Measurements from ENCODE around the gene CARD11.

Gene CARD11

DNA sequence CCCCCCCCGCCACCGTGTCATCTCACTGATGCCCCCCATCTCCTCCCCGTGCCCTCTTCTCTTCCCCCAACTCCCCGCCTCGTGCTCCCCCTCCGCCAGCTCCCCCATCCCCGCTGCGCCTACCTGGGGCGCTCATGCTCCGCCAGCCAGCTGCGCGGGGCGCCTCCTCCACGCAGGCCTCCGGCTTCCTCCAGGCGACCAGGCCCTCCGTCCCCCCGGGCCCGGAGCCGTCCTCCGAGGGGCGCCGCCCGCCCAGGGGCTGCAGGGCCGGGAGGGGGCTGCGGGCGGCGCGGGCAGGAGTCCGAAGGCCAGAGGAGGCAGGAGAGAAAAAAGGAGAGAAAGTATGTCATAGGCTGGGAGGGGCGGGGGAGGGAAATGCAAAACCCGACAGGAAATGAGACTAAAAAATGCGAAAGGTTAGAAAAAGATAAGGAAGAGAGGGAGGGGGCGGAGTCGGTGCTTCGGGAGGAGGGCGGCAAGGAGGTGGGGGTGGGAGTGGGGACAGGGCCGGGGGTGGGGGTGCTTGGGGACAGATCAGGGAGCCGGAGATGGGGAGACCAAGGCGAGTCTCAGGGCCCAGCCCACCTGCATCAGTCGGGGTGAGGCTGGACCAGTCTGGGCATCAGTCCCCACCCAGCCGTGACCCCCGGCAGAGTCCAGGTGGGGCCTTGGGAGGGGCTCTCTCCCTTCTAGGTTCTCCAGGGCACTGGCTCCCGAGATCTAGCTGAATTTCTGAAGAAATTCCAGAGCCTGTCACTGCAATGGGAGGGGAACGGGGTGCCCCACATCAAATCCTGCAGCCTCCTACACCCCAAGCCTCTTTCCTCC lies at the start of gene CARD11:
TSS of gene CARD11 (minus strand) at position 324 of the 828 bp plus-strand sequence. CDS start 85,361 bp downstream, outside the sequence.
- DNase-seq (ENCODE audit: low read depth, low spot score) = no peak

DNA sequence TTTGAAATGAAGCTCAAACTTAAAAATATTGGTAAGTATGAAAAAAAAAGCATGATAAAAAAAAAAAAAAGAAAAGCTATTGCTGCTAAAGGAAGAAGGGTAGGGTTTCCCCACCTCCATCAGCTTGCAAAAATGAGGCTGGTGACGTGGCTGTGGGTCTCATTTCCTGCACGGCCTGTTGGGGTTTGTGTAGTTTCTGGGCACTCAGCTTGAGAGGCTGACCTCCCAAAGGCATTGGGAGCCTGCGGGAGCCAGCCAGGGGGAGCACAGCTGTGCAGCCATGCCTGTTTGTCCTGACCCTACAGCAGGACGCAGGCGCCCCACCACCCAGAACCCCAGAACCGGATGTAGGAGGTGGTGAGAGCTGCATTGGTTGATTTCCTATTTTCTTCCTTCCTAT lies 48.8 kb upstream of the CARD11 start:
- DNase-seq (ENCODE audit: low read depth, low spot score) = peak; percentile 6

DNA sequence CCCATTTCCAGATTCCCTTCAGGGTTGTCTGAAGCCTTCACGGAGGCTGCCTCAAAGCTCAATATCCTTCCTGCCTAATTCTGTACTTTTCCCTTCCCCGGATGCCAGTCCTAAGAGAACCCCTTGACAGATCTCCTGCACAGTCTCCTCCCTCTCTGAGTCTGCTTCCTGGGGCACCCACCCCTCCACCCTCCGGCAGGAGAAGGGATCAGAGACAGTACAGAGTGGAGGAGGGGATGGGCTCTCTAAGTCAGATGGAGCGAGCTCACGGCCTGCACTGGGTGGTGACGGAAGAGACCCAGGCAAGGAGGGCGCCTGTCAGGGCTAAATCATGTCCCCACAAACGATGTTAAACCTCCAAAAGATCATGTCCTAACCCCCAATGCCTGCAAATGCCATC lies 48.0 kb upstream of the CARD11 start:
- no peak for DNase-seq (ENCODE audit: low read depth, low spot score)

DNA sequence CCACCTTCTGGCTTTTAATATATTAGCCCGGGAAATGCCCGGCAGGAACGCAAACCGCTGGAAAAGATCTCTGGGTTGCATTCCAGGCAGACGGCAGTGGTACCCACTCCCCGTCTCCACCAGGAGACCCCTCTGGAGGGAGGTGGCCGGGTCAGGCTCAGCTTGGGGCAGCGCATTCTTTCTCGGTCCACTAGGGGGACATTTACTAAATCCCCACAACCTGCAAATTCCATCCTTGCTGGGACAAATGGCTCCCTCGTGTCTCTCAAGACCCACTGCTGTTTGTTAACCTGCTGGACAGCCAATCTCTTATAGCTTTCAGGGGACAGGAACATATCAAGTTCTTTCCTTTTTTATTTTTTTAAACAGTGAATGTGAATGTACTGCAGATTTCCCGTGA lies 45.8 kb upstream of the CARD11 start:
- no peak for DNase-seq (ENCODE audit: low read depth, low spot score)

DNA sequence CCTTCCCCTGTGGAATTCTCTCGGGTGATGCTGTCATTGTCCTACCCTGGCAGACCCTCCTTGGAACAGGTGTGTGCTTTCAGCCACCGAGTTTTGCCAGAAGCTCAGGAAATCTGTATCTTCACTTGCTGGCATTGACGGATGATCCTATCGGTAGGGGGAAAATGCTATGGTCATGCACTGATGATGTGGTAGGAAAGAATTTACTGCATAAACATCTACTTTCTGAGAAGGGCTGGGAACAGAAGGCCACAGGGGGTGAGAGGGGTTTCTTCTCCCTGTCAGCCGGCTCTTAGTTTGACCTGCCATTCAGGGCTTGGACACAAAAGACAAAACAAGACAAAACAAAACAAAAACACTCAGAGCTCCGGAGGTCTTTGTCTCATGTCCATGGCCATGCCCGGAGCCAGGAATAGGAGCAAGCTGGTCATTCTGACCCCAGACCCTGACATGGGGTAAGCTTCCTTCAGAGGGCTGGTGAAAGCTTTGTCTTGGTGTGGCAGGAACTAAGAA lies 43.6 kb upstream of the CARD11 start:
- DNase-seq (ENCODE audit: low read depth, low spot score) = peak; percentile 6

DNA sequence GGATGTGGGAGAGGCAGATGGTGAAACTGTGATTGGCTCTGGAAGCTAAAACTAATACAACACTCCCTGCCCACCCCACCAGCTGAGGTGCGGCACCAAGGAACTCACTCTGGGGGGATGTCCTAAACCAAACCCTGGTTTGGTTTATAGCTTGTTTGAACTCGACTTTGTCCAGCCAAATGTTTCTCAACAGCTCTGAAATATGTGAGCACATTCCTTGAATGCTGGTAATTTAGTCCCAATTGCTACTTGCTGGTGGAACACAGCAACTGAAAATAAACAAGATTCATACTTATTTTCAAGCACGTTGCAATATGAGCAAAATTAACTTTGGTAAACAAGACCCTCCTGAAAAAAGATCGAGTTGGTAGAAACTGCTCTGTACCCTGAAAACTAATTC lies 39.7 kb upstream of the CARD11 start:
- DNase-seq (ENCODE audit: low read depth, low spot score) = no peak

DNA sequence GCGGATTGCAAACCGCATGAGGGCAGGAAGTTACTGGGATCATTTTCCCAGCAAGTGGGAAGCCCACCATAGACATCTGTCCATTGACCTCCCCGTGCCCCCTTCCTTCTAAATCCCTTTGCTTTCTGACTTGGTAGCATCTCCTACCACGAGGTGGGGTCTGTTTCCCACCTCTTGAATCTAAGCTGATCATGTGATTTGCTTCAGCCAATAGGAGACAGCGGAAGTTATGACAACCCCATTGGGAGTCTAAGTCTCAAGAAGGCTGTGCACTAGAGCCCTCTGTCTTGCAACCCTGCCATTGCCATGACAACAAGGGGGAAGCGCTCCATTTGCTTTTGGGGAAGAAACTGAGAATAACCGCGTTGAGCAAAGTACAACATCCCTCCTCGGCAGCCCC lies 39.2 kb upstream of the CARD11 start:
- no peak for DNase-seq (ENCODE audit: low read depth, low spot score)

DNA sequence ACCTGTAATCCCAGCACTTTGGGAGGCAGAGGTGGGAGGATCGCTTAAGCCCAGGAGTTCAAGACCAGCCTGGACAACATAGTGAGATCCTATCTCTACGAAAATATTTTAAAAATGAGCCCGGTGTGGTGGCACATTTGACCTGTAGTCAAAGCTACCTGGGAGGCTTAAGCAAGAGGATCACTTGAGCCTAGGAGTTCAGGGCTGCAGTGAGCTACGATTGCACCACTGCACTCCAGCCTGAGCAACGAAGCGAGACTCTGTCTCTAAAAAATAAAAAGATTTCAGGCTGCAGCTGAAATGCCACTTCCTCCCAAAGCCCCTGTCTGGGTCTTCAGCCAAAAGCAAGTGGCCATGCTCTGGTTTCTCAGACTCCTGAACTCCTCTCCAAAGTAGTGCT lies 38.7 kb upstream of the CARD11 start:
- no peak for DNase-seq (ENCODE audit: low read depth, low spot score)

DNA sequence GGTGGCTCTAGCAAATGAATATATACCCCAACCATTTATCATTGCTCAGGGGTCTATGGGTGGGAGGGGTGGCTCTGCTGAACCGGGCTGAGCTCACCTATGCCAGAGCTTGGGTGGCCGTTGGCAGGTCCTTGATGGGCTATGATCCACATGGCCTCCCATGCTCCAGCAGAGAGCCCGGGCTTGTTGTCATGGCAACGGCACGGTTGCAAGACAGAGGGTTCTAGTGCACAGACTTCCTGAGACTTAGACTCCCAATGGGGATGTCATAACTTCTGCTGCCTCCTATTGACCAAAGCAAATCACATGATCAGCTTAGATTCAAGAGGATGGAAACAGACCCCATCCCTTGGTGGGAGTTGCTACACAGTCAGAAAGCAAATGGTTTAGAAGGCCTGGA lies 36.4 kb upstream of the CARD11 start:
- DNase-seq (ENCODE audit: low read depth, low spot score) = no peak

DNA sequence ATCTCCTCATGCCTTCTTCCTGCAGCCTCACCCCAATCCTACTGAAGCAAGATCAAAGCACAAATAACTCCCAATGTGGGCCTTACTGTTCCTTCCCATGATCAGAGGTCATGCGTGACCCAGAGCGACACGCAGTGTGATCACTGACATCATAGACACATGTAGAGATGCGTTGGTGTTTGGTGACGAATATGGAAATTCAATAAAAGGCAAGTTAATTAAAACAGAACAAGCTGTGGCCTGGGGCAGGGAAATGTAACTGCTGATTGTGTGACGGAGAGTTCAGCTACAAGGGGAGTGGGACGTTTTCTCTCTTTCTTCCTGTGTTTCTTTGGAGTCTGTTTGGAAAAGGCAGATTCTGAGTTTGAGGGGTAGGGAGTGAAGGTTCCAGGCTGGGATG lies 34.8 kb upstream of the CARD11 start:
- DNase-seq (ENCODE audit: low read depth, low spot score) = no peak

DNA sequence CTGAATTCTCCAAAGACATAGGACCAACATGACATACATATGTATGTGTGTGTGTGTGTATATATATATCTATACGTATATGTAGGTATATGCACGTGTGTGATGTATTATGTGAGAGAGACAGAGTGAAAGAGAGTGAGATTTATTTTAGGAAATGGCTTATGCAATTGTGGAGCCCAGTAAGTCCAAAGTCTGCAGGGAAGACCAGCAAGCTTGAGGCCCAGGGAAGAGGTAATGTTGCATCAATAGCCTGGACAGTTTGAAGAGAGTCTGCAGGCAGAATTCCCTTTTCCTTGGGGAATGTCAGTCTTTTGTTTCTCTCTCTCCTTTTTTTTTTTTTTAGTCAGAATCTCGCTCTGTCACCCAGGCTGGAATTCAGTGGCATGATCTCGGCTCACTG lies 33.0 kb upstream of the CARD11 start:
- no peak for DNase-seq (ENCODE audit: low read depth, low spot score)

DNA sequence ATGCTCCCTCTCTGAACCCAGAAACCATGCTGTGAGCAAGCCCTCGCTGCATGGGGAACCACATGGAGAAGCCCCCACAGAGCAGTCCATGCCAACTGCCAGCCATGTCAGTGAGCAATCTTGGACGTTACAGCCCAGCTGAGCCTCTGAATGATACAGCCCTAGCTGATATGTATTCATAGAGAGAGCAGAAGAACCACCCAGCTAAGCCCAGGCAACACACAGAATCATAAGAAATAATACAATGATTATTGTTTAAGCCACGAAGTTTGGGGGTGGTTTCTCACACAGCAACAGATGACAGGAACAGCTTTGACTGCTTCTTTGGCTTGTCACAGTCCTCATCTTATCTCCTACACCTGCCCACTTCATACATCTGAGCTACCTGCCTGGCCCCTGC lies 32.5 kb upstream of the CARD11 start:
- DNase-seq (ENCODE audit: low read depth, low spot score) = no peak

DNA sequence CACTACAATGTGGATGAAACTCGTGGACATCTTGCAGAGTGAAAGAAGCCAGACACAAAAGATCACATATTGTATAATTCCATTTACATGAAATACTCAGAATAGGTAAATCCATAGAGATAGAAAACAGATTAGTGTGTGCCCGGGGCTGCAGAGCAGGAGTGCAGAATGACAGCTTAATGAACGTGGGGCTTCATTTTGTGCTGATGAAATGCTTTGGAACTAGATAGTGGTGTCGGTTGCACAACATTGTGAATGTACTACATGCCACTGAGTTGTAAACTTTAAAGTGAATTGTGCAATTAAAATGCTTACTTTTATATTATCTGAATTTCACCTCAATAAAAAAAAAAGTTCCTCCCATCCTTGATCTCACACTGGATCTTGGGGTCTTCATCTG lies 31.8 kb upstream of the CARD11 start:
- DNase-seq (ENCODE audit: low read depth, low spot score) = no peak

DNA sequence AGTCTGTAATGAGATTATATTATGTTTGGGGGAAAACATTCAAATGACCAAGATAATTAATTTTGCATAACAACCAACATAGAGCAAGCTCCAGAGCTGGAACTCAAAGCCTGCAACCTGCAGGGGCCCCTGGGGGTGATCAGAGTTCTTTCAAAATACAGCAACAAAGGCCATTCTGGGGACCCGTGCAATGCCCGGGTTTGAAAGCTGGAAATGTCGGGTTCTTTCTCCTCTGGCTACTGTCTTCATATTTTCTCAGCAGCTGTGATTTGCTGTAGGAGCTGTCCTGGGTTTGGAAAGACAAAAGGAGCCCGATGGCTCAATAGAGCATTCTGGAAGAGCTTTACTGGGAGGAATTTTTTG lies 30.8 kb upstream of the CARD11 start:
- DNase-seq (ENCODE audit: low read depth, low spot score) = no peak

DNA sequence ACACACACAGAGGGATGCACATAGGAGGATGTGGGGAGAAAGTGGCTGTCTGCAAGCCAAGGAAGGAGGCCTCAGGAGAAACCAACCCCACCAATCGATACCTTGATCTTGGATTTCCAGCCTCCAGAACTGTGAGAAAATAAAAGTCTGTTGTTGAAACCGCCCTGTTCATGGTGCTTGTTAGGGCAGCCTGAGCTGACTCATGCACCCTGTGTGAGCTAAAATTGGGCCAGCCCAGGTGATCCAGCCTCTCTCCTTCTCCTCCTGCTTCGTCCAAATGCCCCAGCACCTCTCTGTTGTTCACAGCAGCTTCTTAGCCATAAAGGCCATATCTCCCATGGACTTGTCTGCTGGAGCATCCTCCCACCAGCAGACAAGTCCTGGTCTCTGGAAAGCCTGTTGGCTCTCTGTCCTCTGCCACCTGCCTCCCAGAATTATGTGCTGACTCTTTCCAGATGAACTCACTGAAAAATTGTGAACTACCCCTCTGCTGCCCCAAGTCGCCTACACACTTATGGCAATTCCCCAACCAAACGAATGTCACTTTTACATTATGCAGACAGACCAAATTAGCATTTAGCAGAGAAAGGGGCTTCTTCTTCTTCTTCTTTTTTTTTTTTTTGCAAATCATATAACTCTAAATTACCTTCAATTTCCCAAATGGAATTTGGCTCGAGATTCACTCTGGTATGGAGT lies 30.2 kb upstream of the CARD11 start:
- DNase-seq (ENCODE audit: low read depth, low spot score) = no peak

DNA sequence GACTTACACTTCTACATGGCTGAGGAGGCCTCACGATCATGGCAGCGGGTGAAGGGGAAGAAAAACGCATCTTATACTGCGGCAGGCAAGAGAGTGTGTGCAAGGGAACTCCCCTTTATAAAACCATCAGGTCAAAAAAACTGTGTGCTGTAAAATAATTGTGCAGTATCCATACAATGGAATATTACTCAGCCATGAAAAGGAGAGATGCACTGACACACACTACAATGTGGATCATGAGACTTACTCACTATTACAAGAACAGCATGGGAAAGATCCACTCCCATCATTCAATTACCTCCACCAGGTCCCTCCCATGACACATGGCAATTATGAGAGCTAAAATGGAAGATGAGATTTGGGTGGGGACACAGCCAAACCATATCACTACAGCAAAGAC lies 27.2 kb upstream of the CARD11 start:
- no peak for DNase-seq (ENCODE audit: low read depth, low spot score)

DNA sequence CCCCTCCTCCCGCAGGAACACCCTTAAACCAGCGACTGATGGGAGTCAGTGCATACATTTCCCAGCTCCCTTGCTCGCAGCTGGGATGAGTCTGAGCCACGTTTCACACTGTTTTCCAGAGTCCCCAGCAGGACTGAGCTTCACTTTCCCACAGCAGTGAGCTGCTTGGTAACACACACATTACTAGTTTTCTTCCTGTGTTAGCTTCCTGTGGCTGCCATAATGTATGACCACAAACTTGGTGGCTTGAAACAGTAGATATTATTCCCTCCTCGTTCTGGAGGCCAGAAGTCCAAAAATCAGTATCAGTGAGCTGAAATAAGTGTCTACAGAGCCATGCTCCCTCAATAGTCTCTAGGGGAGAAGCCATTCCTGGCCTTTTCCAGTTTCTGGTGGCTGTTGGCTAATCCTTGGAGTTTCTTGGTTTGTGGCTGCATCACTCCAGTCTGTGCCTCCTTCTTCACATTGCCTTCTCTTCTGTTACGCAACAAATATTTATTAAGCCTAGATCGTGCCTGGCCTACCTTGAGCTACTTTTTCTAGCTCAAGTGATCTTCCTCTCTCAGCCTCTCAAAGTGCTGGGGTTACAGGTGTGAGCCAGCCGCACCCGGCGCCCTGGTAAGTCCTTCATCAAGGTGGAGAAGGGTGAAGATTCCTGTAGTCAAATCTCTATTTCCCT lies 26.2 kb upstream of the CARD11 start:
- DNase-seq (ENCODE audit: low read depth, low spot score) = no peak

DNA sequence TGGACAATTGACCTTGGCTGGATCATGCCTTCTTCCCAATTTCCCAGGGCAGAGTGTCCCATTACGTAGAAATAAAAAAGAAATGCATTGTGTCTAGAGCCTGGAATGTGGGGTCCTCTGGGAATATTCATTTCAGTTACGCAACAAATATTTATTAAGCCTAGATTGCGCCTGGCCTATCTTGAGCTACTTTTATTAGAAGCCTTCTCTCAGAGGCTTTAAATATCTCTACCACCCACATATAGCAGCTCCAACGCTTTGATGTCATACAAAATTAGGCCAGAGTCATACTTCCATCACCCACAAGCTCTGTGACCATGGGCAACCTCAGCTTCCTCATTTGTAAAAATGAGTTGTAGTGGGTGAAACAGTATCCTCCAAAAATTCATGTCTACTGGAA lies 24.9 kb upstream of the CARD11 start:
- no peak for DNase-seq (ENCODE audit: low read depth, low spot score)

DNA sequence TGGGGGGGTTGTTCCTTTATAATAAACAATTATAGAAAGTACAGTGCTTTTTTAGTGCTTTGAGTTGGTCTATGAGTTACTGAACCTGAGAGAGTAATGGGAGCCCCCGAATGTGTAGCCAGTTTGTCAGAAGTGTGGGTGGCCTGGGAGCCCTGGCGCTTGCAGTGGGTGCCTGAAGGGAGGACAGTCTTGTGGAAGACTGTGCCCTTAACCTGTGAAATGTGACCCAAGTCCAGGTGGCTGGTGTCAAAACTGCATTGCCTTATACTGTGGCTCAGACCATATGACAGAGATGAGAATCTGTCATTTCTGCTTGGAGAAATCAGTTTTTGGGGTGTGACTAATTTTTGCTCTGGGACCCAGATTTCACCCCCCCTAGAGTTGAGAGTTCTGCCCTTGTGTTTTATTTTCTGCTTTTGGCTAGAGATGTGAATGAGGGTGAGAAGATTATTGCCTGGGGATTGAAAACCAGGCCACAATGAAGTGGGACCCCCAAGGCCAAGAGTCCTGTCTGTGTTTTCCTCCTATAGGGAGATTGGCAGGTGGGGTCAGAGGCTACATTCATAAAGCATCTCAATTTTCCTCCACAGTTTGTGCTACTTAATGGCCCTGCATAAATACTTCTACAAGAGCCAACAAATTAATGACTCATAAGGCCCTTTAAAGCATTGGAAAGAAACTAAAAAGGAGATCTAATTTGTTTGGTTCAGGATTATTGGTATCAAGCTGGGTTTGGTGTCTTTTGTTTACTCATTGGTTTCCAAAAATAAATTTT lies 24.1 kb upstream of the CARD11 start:
- no peak for DNase-seq (ENCODE audit: low read depth, low spot score)

DNA sequence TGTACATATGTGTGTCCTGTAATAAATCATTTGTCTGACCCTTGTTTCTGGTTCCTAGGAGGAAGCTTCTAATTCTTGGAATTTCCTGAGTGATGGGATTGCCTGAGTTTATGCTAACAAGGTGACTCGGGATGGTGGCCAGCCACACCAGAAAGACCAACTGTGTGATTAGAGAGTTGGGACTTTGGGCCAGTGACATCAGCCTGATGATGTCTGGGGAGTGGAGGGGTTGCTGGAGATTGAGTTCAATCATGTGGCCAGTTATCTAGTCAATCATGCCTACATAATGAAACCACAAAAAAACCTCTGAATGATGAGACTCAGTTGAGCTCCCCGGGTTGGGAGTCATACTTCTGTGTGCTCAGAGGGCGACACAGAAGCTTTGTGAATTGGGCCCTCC lies 23.5 kb upstream of the CARD11 start:
- DNase-seq (ENCODE audit: low read depth, low spot score) = no peak

DNA sequence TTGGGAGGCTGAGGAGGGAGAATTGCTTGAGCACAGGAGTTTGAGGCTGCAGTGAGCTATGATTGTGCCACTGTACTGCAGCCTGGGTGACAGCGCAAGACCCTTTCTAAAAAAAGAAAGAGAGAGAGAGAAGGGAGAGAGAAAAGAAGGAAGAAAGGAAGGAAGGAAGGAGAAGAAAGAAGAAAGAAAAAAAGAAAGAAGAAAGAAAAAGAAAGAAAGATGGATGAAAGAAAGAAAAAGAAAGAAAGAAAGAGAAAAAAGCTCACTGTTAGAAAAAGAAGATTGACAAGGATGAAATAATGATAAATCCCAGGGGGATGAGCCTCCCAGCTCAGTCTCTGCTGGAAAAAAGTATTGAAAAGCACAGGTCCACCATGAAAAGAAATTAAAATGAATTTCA lies 22.8 kb upstream of the CARD11 start:
- no peak for DNase-seq (ENCODE audit: low read depth, low spot score)

DNA sequence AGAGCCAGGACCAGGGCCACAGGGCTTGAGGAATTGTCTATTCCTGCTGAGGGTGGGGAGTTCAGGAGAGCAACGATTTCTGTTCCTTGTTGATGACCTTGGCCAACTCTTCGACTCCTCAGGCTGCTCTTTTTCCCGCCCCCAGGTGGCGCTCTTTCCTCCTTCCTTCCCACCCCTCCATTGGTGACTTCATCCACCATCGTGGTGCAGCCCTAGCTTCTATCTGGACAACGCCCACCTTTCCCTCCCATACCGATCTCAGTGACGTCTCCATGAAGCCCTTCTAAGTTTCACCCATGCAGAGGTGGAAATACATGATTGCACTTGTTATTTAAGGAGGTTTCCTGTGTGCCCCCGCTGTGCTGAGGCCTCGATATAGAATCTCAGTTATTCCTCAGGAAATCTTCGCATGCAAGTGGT lies 22.1 kb upstream of the CARD11 start:
- DNase-seq (ENCODE audit: low read depth, low spot score) = no peak

Data from smooth muscle cell of the brain vasculature (primary cell).